Inferior parietal cortex (tissue), 1 donor: ENCODE results near the gene CDY2A.
"Not testable (repeated sequence)": the region's sequence is repeated elsewhere in the genome, so short reads cannot be mapped to it uniquely, and the experiment has no call there.

Experiments used
- DNase-seq: peaks from one replicate; pipeline ENCODE4 v3.0.0-alpha.2; 2016; ENCODE audit errors: extremely low spot score

CDY2A gene, protein sequence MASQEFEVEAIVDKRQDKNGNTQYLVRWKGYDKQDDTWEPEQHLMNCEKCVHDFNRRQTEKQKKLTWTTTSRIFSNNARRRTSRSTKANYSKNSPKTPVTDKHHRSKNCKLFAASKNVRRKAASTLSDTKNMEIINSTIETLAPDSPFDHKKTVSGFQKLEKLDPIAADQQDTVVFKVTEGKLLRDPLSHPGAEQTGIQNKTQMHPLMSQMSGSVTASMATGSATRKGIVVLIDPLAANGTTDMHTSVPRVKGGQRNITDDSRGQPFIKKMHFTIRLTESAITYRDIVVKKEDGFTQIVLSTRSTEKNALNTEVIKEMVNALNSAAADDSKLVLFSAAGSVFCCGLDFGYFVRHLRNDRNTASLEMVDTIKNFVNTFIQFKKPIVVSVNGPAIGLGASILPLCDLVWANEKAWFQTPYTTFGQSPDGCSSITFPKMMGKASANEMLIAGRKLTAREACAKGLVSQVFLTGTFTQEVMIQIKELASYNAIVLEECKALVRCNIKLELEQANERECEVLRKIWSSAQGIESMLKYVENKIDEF

DNA sequence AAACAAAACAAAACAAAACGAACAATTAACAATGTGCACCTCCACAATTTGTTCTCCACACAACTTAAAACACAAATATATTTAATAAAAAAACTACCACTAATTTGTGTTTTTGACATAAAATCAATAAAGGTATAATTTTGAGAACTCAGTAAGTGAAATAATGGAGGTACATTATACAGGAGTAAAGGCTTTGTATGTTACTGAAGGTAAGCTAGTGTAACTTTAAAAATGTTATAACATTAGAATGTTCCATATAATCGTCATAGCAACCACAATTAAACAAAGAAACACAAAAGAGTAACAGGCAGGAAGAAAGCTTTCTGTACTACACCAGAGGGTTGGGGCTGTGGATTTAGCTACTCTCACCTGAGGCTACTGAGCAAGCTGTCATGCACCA, at the start of gene CDY2A:
Gene CDY2A (plus strand): TSS at position 301 of the 400 bp plus-strand sequence. CDS start 328 bp downstream, outside the sequence.
- DNase-seq = not testable (repeated sequence)

DNA sequence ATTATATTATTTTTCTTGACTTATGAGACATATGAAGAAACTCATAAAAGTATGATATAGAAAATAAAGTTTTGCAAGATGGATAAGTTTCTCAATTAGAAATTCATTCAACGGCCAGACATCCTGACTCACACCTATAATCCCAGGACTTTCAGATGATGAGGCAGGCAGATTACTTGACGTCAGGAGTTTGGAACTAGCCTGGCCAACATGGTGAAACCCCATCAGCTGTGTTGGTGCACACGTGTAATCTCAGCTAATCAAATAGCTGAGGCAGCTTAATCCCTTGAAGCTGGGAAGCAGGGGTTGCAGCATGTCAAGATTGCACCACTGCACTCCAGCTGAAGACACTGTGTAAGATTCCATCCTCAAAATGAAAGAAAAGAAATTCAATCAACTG, 28.0 kb upstream of the CDY2A start:
- not testable (repeated sequence) for DNase-seq

DNA sequence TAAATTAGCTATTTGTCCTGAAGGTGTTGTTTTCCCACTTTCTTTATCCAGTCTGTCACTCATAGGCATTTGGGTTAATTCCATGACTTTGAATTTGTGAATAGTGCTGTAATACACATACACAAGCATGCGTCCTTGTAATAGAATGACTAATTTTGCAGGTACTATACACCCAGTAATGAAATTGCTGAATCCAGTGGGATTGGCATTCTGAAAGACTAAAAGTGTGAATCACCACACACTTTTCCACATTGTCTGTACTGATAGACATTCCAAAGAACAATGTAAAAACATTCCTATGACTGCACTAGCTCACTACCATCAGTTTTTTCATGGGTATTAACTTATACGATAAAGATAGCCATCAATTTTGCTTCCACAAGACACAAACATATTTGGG, 27.3 kb upstream of the CDY2A start:
- DNase-seq = not testable (repeated sequence)

DNA sequence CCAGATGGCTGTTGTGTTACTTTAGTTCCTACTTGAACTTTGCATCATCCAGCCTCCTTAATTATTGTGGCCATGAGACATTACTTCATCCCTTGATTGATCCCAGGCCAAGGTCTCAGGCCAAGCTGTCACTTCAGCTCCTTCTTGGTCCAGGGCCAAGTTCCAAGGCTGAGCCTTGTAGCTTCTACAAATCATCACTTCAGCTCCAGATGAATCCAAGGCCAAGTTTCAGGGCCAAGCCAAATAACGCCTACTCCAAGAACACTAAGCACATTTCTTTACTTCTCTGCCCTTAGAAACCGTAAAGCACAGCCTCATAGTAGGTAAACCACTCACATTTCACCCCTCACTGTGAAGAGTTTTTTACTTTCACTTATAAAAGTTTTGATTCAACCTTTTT, 1.7 kb upstream of the CDY2A start:
- not testable (repeated sequence) for DNase-seq

DNA sequence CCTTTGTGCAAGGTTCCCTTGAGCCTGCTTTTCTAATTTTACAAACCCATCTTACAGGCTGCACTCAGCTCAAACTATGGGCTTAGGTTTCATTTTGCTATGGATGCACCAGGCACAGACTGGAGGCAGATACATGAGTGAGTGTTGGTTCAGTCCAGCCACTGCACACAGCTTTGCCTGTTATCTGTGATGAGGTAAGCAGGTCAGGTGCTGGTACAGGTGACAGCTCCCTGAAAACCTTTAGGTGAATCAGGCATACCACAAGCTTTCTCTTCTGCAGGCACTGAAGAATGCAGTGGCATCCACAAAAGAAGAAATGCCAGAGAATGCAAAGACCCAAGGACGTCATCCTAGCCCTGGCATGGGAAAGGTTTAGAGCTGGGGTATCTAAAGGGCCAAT, 3.3 kb downstream of the CDY2A start:
- not testable (repeated sequence) for DNase-seq

DNA sequence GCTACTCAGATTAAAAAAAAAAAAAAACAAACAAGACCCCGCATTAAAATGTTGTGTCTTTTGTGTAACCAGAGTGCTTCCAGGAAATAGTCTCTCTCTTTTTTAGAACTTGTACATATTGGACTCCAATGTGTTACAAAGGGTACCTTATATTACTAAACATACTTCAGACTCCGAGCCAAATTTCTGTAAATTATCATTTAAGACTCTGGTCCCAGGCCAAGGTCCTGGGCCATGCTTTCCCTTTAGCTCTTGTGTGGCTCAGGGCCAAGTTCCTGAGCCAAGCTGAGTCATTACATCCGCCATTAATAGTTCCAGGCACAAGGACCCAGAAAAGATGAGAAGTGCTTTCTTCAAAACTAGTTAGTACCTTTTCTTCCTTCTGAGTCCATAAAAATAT, 4.6 kb downstream of the CDY2A start:
- not testable (repeated sequence) for DNase-seq

DNA sequence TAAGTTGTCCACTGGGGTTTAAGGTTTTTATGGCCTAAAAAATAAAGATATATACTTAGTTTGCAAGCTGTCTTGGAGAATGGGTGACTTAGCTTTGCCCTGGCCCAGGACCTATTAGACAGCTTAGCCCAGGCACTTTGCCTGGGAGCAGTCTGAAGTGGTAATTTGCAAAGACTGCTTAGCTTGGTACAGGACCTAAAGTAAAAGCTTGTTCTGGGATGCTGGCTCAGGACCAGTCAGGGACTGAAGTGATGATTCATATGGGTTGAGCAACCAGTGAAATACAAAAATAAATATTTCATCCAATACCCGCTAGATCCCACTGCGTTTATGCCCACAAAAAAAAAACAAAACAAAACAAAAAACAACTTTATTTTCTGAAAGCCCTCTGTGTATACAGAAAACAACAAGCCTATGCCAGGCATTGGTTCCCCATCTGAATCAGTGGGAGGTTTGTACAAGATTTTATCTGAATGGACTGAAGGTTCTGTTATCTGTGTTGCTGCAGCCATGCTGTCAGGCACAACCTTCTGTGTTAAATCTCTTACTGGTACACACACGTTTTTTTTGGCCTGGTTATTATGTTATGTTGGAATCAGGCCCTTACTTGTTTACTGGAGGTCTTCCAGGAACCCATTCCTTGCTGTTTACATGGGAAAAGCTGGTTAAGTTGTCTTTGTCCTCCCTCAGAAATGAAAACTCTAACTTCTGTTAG, 8.7 kb downstream of the CDY2A start:
- DNase-seq = not testable (repeated sequence)

DNA sequence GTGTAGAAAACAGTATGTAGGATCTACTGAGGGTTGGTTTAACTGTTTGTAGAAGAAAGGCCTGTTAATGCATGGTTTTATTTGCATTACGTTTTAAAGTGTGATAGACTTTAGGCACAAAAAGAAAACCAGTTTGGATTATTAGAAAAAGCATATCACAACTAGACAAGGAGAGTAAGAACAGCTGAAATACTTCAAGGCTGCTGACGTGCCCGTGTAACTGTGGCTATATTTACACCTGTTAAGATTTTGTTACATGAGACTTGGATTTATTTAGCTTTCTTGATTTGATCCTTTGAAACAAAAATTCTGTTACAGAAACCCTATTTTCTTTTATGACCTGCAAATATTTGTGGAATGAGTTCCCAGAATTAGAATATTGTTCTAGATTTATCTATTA, 9.3 kb downstream of the CDY2A start:
- DNase-seq = not testable (repeated sequence)

DNA sequence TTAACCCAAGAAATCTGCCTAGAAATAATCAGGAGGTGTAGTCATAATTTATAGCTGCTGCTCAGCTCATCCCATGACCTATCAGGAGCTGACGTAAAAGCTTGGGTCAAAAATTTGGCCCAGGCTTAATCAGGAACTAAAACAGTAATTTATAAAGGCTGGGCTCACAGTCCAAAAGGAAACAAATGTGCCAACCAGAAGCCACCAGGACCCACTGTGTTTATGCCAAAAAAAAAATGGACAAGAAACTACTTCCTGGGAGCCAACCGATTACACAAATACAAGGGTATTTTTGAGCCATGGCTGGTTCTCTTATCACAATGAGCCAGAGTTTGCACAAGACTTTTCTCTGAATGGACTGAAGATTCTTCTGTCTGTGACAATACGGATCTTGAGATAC, 19.4 kb downstream of the CDY2A start:
- DNase-seq = not testable (repeated sequence)

DNA sequence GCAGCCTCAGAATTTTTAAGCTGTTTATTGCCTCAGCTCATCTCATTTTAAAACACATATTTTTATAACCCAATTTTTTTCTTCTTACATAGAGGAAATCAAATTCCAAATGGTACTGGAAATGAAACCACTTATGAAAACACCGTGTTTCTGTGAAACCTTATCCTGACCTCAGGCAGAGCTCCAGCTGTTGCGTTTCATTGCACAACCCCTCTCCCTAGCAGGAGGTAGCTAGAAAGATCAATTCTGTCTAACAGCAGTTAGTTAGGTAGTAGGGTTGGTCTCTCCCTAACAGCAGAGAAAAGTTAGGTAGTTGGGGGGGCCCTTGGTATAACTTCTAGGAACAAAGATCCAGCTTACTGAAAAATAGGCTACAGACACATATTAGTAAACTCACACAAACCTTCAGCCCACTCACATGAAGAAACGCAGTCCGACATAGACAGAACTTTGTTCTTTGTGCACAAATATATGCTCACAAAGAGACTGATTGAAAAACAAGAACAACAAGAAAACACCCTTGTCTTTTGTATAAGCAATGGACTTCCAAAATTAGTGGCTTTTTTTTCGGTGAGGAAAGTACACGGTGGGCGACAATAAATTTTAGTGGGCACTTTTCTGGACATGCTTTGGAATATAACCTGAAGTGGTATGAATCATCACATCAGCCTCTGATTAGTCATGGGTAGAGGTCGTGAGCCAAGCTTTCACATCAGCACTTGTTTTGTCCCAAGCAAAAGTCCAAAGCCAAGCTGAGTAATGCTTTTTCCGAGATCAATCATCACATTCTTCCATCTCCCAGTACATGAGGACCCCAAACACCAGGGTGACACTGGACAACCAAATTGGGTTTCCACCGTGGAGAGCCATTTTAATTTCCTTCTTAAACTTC, 22.8 kb downstream of the CDY2A start:
- not testable (repeated sequence) for DNase-seq

DNA sequence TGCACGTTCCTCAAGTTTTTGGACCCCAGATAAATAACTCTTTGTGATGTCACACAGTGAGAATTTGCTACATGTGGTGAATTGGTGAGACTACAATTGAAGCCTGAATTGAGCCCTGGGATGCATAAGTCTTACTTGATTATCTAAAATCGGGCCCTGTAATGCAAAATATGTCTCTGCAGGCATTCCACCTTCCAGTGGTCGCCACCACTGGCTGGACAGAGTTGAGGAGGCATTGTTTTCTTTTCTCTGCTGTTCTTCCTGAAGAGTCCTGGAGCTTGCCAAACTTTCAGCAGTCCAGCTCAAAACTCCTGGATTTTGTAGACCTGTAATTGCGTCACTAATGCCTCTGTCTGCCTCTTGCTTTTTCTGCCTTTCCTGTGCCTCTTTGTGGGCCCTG, 23.5 kb downstream of the CDY2A start:
- not testable (repeated sequence) for DNase-seq

DNA sequence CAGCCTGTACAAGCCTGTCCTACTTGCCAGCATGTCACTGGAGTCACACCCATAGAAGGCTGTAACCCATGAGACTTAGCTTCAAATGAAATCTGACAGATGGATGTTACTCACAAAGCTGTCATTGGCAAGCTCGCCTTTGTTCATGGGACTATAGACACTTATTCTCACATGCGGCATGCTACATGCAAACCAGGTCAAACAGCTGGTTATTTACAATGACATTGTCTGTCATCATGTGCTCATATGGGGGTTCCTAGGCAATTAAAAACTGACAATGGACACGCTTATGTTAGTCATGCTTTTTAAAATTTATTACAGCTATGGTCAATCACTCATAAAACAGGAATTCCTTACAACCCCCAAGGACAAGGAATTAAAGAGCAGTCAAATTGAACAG, 30.9 kb downstream of the CDY2A start:
- not testable (repeated sequence) for DNase-seq

DNA sequence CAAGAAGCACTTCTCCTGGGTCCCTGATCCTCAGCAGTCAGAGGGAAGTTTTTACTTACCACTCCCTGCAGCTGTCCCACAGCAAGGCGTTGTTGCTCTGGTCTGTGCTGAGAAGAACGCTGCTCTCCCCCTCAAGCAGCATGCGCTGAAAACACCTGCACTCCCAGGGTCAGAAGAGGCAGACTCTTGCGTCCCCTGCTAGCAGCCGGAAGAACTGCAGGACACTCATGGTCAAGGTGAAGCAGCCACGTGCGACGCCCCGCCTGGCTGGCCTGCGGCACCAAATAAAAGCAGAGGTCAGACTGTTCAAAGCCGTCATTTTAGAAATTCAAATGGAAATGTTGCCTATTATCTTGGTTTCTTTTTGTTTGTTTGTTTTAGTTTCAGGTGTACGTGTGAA, 47.9 kb downstream of the CDY2A start:
- DNase-seq = not testable (repeated sequence)
